Measurements from ENCODE around the gene CKM.
A peak's percentile ranks its signal among the peaks of the same experiment; 100 is the strongest.
"Not testable (repeated sequence)": the region's sequence is repeated elsewhere in the genome, so short reads cannot be mapped to it uniquely, and the experiment has no call there.

Gene CKM

DNA sequence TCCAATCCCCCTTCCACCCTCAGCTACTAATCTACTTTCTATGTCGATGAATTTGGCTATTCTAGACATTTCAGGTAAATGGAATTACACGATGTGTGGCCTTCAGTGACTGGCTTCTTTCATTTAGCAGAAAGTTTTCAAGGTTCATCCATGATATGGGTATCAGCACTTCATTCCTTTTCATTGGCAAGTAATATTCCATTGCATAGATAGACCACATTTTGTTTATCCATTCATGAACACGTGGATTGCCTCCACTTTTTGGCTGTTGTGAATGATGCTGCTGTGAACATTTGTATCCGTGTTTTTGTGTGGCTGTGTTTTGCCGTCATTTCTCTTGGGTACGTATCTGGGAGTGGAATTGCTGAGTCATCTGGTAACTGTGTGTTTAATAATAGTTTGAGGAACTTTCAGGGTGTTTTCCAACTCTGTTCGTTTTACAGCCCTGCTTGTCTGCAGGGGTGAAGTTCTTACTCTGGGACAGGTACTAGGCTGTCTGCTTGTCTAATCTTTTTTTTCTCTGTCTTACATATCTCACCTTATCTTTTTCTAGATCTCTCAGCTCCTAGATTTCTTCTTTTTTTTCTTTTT, 39.1 kb downstream of the CKM start:
- DNase-seq, result no peak

DNA sequence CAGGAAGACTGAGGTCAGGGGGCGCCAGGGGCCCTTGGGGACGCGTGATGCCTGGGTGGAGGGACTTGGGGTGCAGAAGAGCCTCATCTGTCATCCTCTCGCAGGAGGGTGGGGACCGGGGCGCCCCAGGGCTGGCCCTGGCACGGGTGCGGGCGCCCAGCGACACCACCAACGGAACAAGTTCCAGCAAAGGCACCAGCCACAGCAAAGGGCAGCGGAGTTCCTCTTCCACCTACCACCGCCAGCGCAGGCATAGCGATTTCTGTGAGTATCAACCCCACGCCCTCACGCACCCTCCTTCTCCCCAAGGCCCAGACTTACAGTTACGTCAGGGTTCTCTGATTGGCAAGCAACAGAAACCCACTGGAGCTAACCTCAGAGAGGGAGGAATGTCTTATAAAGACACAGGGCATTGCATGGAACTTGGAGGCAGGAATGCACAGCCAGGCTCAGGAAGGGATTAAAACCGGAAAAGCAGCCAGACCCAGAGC, 42.2 kb downstream of the CKM start:
- DNase-seq, result no peak

DNA sequence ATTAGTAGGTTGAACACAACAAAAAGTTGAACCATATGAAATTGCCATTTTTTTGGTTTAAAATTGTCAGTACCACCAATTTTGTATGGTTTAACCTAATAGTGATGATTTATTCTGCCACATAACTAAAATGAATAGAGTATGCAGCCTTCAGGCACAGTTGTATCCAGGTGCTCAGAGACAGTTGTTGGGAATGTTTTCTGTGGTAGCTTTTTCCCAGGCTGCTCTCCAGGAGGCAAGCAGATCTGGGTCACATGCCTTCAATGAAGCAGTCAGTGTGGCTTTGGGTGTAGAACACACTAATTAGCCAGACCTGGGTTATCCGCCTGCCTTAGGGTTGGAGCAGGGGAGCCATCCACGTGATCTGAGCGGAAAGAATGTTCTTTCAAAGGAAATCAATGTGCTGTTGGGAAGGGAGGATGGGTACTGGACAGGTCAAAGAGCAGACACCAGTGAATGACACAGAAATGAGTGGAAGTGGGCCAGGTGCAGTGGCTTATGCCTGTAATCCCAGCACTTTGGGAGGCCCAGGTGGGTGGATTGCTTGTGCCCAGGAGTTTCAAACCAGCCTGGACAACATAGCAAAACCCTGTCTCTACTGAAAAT, 43.0 kb downstream of the CKM start:
- no peak for DNase-seq

DNA sequence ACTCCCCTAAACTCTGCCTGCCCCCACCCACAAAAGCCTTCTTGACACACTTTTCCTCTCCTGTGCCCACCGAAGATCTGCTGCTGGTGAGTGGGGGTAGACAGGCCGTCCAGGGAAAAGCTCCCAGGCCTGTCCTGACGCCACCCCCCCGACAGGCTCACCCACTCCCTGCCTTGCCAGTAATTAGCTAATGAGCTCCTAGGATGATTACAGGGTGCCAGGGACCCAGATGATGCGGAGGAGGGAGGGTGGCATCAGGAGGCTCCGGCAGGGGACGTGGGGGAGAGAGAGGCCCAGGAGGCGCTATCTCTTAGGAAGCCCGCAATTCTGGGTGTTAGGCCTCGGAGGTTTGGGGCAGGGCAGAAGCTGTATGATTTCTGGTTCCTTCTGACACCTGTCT, 44.6 kb downstream of the CKM start:
- DNase-seq, result no peak

DNA sequence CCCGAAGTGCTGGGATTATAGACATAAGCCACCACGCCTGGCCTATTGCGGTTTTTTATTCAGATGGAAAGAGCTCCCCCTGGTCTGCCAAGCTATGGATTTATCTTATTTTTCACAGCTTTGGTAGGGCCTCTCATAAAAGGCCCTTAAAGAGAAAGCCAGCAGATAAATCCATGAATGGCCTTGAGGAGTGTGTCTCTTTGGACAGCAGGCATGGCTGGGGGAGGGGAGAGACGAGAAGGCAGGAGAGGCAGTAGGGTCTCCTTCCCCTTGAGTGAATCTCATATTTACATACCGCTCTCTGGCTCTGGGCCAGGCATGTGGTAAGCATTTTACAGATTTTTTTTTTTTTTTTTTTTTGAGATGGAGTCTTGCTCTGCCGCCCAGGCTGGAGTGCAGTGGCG, 46.4 kb downstream of the CKM start:
- DNase-seq, result peak; percentile 49

DNA sequence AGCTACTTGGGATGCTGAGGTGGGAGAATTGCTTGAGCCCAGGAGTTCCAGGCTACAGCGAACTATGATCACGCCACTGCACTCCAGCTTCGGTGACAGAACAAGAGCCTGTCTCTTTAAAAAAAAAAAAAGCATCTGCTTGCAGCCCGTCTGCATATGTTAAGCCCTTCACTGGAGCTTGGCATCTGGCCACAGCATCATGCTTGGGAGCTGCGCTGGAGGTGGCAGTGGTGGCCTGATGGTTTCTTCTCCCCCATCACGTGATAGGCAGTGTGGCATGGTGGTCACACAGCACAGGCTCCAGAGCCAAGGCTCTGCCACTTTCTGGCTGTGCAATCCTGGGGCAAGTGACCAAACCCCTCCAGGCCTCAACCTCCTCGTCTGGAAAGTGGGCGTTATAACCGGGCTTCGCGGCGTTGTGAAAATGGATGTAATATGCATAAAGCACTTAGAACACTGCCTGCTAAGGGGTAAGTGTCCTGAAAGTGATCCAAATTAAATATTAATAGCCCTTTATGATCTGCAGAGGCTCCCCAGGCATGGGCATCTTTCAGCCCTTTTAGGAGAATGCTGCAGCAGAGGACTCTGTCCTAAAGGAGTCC, 47.2 kb downstream of the CKM start:
- DNase-seq, result peak; percentile 33

DNA sequence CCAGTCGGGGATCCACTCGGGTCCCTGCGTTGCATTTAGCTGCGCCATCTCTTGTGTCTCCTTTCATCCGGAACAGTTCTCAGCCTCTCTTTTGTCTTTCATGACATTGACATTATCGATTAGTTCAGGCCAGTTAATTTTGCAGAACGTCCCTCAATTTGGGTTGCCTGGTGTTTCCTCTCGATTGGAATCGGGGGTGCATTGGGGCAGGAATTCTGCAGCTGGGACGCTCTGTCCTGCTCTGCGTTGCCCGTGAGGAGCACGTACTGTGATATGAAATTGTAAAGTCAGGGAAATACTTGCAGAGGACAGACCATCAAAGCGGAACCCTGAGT, 49.2 kb downstream of the CKM start:
- no peak for DNase-seq

DNA sequence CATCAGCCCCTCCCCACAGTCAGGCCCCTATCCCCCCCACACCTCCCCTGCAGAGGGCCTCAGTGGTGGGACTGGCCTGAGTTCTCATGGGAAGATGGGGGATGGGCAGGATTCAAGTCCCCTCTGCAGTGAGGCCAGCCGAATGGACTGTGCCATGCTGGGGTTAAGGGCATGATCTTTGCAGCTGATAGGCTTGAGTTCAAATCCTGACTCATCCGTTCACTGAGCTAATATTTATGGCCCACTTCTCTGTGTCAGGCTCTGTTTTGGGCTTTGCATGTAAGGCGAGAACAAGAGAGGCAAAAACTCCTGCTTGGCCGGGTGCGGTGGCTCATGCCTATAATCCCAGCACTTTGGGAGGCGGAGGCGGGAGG, 51.0 kb downstream of the CKM start:
- no peak for DNase-seq

DNA sequence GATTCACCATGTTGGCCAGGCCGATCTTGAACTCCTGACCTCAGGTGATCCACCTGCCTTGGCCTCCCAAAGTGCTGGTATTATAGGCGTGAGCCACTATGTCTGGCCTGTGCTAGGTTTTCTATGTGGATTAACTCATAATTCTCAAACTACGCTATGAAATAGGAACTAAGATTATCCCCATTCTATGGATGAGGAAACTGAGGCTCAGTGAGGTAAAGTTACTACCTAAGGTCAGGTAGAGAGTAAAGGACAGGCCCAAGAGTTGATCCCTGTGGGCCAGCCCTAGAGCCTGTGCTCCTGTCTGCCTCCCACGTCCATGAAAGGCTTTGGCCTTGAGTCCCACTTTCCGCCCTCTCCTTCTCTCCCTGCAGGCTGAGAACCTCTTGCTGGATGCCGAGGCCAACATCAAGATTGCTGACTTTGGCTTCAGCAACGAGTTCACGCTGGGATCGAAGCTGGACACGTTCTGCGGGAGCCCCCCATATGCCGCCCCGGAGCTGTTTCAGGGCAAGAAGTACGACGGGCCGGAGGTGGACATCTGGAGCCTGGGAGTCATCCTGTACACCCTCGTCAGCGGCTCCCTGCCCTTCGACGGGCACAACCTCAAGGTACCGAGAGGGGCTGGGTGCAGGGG, 51.5 kb downstream of the CKM start:
- no peak for DNase-seq

DNA sequence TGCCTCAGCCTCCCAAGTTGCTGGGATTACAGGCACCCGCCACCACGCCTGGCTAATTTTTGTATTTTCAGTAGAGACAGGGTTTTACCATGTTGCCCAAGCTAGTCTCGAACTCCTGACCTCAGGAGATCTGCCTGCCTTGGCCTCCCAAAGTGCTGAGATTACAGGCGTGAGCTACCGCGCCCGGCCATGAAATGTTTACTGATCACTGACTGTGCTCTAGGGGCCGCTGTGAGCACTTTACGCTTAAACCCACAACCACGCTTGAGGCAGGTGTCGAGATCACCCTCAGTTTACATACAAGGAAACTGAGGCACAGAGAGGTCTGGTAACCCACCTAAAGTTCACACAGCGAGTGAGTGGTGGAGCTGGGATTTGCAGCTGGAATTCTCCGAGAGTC, 52.7 kb downstream of the CKM start:
- DNase-seq, result not testable (repeated sequence)

DNA sequence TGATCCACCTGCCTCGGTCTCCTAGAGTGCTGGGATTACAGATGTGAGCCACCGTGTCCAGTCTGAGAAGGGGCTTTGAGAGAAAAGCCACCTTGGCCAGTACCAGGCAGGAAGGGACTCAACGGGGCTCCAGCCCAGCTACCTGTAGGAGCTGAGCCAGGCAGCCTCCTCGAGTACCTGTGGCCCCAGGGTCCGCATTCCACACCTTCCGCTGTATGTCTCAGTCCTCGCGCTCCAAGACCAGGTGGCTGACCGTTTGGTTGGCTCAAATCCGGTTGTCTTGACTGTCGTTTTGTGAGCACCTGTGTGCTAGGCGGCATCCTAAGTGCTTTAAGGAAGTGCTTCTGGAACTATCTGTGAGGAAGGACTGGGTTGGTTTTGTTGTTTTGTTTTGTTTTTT, 55.4 kb downstream of the CKM start:
- DNase-seq, result no peak

DNA sequence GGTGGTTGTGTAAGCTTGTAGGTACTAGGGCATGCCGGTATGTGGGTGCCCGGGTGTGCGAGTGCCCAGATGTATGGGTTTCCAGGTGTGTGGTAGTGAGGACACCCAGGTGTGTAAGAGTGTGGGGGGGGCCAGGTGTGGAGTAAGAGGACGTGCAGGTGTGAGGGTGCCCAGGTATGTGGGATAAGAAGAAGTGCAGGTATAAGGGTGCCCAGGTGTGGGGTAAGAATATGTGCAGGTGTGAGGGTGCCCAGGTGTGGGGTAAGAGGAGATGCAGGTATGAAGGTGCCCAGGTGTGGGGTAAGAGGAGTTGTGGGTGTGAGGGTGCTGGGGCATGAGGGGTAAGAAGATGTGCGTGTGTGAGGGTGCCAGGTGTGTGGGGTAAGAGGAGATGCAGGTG, 57.3 kb downstream of the CKM start:
- no peak for DNase-seq

DNA sequence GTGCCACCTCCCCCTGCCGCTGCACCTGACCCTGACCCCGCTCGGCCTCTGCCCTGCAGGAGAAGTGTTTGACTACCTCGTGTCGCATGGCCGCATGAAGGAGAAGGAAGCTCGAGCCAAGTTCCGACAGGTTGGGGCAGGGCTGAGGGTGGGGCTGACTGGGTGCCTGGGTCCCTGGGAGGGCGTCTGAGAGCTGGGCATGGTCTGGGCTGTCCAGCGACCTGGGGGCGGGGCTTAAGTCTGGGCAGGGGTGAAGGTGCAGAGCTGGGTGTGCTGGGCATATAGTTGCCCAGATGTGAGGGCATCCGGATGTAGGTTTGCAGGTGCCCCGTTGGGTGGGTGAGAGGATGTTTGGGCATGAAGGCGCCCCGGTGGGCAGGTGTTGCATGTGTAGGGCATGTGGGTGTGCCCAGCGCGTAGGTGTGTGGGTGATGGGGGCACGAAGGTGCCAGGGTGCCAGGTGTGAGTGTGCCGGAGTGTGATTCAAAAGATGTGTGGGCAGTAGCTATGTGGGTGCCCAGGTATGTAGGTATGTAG, 57.8 kb downstream of the CKM start:
- DNase-seq, result no peak

DNA sequence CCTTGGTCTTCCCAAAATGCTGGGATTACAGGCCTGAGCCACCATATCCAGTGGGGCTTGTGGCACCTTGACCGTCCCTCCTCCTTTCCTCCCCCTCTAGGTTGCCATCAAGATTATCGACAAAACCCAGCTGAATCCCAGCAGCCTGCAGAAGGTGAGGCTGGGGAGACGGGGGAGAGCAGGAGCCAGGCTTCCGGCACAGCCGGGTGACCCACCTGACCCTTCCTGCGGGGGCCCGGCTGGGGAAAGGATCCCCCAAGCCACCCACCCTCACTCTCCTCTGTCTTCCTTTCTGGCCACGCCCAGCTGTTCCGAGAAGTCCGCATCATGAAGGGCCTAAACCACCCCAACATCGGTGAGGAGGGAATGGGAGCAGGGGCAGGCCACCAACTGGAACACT, 59.7 kb downstream of the CKM start:
- DNase-seq, result no peak

DNA sequence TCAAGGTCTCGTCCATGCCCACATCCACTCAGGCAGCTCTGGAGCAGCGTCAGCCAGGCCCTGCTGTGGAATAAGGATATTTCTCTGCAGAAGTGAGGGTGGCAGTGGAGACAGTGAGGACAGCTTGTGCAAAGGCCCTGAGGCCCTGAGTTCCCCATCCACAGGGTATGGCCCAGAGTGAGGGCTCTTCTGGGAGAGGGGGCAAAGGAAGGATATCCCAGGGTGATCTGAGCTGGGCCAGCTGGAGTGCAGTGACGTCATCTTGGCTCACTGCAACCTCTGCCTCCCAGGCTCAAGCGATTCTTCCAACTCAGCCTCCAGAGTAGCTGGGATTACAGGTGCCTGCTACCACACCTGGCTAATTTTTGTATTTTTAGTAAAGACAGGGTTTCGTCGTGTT, 60.1 kb downstream of the CKM start:
- DNase-seq, result no peak

DNA sequence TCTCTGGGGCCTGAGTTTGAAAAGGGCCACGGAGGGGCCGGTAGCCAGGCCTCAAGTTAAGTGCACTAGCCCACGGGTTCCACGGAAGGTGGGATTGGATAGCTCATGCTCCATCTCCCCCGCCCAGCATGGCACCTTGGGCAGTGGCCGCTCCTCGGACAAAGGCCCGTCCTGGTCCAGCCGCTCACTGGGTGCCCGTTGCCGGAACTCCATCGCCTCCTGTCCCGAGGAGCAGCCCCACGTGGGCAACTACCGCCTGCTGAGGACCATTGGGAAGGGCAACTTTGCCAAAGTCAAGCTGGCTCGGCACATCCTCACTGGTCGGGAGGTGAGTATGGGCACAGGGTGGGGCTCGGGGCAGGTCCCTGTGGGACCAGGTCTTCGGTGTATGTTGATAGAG, 63.8 kb downstream of the CKM start:
- DNase-seq, result no peak

DNA sequence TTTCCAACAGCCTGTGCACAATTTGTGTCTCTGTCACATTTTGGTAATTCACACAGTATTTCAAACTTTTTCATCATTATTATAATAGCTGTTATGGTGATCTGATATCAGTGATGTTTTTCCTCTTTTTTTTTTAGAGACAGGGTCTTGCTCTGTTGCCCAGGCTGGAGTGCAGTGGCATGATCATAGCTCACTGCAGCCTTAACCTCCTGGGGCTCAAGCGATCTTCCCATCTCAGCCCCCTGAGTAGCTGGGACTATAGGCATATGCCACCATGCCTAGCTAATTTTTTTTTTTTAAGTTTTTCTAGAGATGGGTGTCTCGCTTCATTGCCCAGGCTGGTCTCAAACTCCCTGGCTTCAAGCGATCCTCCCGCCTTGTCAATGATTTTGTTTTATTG, 65.8 kb downstream of the CKM start:
- DNase-seq, result no peak

All from retina (tissue), 1 donor.